Measurements from ENCODE around the gene TASOR2.

GRCh38 chr10:5708356-5708755, 23.7 kb downstream of the TASOR2 start:
- TF ChIP-seq GATA3 (IDR thresholded peaks at IDR 0.05; ENCODE audit: low read depth, low read length): no peak
- TF ChIP-seq GATA2 (IDR thresholded peaks at IDR 0.05; ENCODE audit: low read depth, low read length): no peak

All from SH-SY5Y (cell line).